Sigmoid colon (tissue), 7 donors: Measurements from ENCODE around the gene WNK2. TPM values are rescaled to one million over a fixed set of nuclear protein-coding genes. Genes with fewer than 3 reads are reported as not detected.

ENCODE experiments used
- DNase-seq: peaks from one replicate; pipeline ENCODE4 v3.0.0-alpha.2; 2019
- H3K27ac ChIP-seq, 4 donors: fragments of 200-600 bp; sonication (generic); one replicate each; pipeline ENCODE4 v1.5.1; 2016 to 2019; ENCODE audit warnings: mild to moderate bottlenecking in 1 of 4
- H3K27me3 ChIP-seq, 3 donors: fragments of 200-600 bp; sonication (generic); one replicate each; pipeline ENCODE4 v1.5.1; 2019; ENCODE audit warnings: mild to moderate bottlenecking in 1 of 3
- H3K36me3 ChIP-seq, 4 donors: fragments of 200-600 bp; sonication (generic); one replicate each; pipeline ENCODE4 v1.5.1; 2016 to 2019
- H3K4me1 ChIP-seq, 4 donors: fragments of 200-600 bp; sonication (generic); one replicate each; pipeline ENCODE4 v1.5.1; 2017 to 2019
- H3K4me3 ChIP-seq, 4 donors: fragments of 200-600 bp; sonication (generic); one replicate each; pipeline ENCODE4 v1.5.1; 2017 to 2019; ENCODE audit warnings: mild to moderate bottlenecking in 2 of 4, moderate library complexity in 1 of 4
- H3K9me3 ChIP-seq, 4 donors: fragments of 200-600 bp in 3 of 4; sonication (generic) in 3 of 4; one replicate each; pipeline versions ENCODE4 v1.5.1 to v1.6.1; 2013 to 2019
- EP300 ChIP-seq, 4 donors: sonication (generic); formaldehyde crosslinking; IDR thresholded peaks; one replicate each; pipeline ENCODE4 v1.6.1; 2017; ENCODE audit warnings: antibody characterized with exemption in 4 of 4
- POLR2A ChIP-seq, 2 donors: fragments of 450-650 bp; IDR thresholded peaks; one replicate each; pipeline ENCODE4 v1.6.1; 2016; ENCODE audit warnings: antibody characterized with exemption in 2 of 2, mild to moderate bottlenecking in 2 of 2, moderate library complexity in 2 of 2
- POLR2AphosphoS5 ChIP-seq, 4 donors: sonication (generic); formaldehyde crosslinking; IDR thresholded peaks; one replicate each; pipeline ENCODE4 v1.6.1; 2017; ENCODE audit warnings: antibody characterized with exemption in 4 of 4
- WGBS, 2 donors: extraction: QIAGEN DNeasy Blood & Tissue Kit; methylation state at CpG; one replicate each; pipeline ENCODE4 v1.1.7; 2013; 5-methylcytosine and 5-hydroxymethylcytosine counted together
- intact Hi-C: fragments of 100-400 bp; cut with DNase I; formaldehyde crosslinking; loops from one replicate; pipeline ENCODE4 v1.15.1; 2023
- polyA plus RNA-seq, 3 donors: library from polyadenylated mRNA; stranded (reverse); fragments of 200-250 nt; gene quantifications; one replicate each; pipeline ENCODE4 v1.2.3, GENCODE V29; 2013
- total RNA-seq, 4 donors: library from RNA; depleted of rRNA; stranded (reverse); fragments of >200 nt; gene quantifications; one replicate each; pipeline ENCODE4 v1.1.0, GENCODE V29; 2016
- TF ChIP-seq, protein P1 (sequence below), 4 experiments: fragments of 450-650 bp in 3 of 4; fragments of 200-600 bp in 1 of 4; IDR thresholded peaks; one replicate each; pipeline ENCODE4 v1.5.1; 2016 to 2019; ENCODE audit warnings: antibody characterized with exemption in 4 of 4, mild to moderate bottlenecking in 3 of 4, moderate library complexity in 2 of 4
- donor health status: healthy with polysubstance abuse.
- donor health status: Bipolar disorder and iron deficiency.
- donor health status: healthy.

Gene WNK2
- total and polyA plus RNA-seq, 7 donors: 12.6 to 95.8 (median 20.0) TPM

- Histone ChIP-seq H3K4me3 (no peak overlapping the region), H3K4me1 (peaks cover 0 to 30% (median 25%) of the 10 kb centered on the region in 4 donors), H3K27me3 (no peaks in the 10 kb centered on the region), H3K27ac (no peak overlapping the region), H3K36me3 (peaks cover 0 to 25% (median 11%) of the 10 kb centered on the region in 4 donors), H3K9me3 (no peaks in the 10 kb centered on the region)
- peak; percentile 36 for DNase-seq
- TF ChIP-seq EP300 (IDR thresholded peaks at IDR 0.05) (no peak), POLR2AphosphoS5 (IDR thresholded peaks at IDR 0.05) (no peak), POLR2A (IDR thresholded peaks at IDR 0.05) (no peak)
- TF ChIP-seq, protein P1, sequence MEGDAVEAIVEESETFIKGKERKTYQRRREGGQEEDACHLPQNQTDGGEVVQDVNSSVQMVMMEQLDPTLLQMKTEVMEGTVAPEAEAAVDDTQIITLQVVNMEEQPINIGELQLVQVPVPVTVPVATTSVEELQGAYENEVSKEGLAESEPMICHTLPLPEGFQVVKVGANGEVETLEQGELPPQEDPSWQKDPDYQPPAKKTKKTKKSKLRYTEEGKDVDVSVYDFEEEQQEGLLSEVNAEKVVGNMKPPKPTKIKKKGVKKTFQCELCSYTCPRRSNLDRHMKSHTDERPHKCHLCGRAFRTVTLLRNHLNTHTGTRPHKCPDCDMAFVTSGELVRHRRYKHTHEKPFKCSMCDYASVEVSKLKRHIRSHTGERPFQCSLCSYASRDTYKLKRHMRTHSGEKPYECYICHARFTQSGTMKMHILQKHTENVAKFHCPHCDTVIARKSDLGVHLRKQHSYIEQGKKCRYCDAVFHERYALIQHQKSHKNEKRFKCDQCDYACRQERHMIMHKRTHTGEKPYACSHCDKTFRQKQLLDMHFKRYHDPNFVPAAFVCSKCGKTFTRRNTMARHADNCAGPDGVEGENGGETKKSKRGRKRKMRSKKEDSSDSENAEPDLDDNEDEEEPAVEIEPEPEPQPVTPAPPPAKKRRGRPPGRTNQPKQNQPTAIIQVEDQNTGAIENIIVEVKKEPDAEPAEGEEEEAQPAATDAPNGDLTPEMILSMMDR (IDR thresholded peaks at IDR 0.05): no peak
- 90 to 94% methylated on average over 11 of the region's 11 CpGs for WGBS, 2 donors
- intact Hi-C loops: loop anchor here (1.0 kb wide), 1 partner anchor 18 kb away; no protein-coding TSS in a partner anchor
Observed at GRCh38 chr9:93303258-93303771, 119.4 kb downstream of the WNK2 start.

DNA sequence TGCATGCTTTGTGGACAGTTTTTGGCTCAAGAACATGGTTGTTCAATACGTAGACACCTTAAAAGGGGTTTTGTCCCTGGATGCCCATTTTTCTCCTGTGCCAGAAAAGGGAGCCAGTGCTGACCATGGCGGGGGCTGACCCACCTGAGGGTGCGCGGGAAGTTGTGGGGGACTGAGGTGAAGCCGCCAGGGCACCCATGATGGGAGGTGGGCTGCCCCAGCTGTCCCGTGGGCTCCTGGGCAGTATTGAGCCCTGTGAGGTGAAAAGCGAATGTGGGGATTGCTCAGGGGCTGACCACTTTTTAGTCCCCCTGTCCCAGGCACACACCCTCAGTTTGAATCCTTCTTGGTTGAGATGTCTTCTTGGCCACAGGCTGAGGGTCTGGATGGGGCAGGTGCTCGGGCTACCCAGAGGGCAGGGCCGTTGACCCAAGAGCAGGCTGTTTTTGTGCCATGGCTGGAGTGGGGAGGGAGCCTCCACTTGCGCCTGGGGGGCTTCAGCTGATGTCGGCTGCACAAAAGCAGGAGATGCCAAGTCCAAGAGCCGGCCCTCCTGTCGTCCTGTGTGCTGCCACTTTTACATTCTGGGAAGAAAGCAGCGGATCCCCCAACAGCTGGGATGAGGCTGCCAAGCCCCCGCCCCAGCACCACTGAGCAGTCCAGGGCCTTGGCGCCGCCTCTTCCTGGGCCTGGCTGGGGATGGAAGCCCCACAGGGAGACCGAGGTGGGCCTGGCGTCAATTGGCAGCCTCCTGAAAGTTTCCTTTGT is 120.1 kb downstream of the WNK2 start:
- peak; percentile 44 for DNase-seq
- intact Hi-C loops: loop anchor here (1.0 kb wide), 1 partner anchor 19 kb away; no protein-coding TSS in a partner anchor
- no peak for TF ChIP-seq POLR2AphosphoS5 (IDR thresholded peaks at IDR 0.05)
- TF ChIP-seq, protein P1 (IDR thresholded peaks at IDR 0.05): no peak
- no peak for TF ChIP-seq POLR2A (IDR thresholded peaks at IDR 0.05)
- no peak for TF ChIP-seq EP300 (IDR thresholded peaks at IDR 0.05)
- H3K9me3 ChIP-seq: no peaks in the 10 kb centered on the region
- H3K4me3 ChIP-seq: no peak overlapping the region
- H3K27me3 ChIP-seq: no peaks in the 10 kb centered on the region
- H3K36me3 ChIP-seq: peaks cover 0 to 26% (median 10%) of the 10 kb centered on the region in 4 donors
- 91 to 93% methylated on average over 19 of the region's 19 CpGs for WGBS, 2 donors
- H3K4me1 ChIP-seq: peaks cover 0 to 30% (median 25%) of the 10 kb centered on the region in 4 donors
- H3K27ac ChIP-seq: peak overlapping the region in 3 of 4 donors; percentile 59 to 76 (median 65)

GRCh38 chr9:93304574-93305496 is 120.9 kb downstream of the WNK2 start:
- 69 to 78% methylated on average over 17 of the region's 17 CpGs for WGBS, 2 donors
- H3K4me3 ChIP-seq: no peak overlapping the region
- intact Hi-C loops: loop anchor here (1.0 to 5.0 kb wide), 2 partner anchors 145 to 262 kb away; no protein-coding TSS in a partner anchor
- H3K9me3 ChIP-seq: no peaks in the 10 kb centered on the region
- H3K36me3 ChIP-seq: peaks cover 0 to 22% (median 8%) of the 10 kb centered on the region in 4 donors
- peaks cover 0 to 30% (median 25%) of the 10 kb centered on the region in 4 donors for H3K4me1 ChIP-seq
- H3K27me3 ChIP-seq: no peaks in the 10 kb centered on the region
- TF ChIP-seq, protein P1 (IDR thresholded peaks at IDR 0.05): peak; percentile 28 to 65 (median 46)
- TF ChIP-seq EP300 (IDR thresholded peaks at IDR 0.05): no peak
- H3K27ac ChIP-seq: peak overlapping the region in 3 of 4 donors; percentile 59 to 76 (median 65)
- DNase-seq: peak; percentile 81

DNA sequence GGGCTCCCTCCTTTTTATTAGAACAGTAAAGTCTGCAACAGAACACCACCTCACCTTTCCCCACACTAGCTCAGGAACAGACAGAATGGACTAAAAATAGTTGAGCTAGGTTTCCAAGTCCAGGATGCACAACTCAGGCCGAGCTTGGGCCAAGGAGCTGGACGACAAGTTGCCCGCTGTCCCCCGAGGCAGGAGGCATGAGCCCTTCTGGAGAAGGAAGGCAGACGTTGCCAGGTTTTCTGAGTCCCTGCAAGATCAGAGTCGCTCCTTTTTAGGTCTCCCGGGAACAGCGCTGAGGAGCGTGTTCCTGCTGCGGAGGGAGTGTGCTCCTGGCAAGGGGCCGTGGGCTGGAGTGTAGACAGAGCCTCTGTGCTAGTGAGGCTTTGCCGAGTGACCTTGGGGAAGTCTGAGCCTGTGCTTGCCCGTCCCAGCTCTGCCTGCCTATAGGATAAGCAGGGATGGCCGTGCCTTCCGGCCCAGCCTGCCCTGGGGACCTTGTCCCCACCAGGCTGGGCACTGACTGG is 121.6 kb downstream of the WNK2 start:
- intact Hi-C loops: loop anchor here (1.0 to 5.0 kb wide), 2 partner anchors 145 to 262 kb away; no protein-coding TSS in a partner anchor
- H3K36me3 ChIP-seq: peaks cover 0 to 18% (median 8%) of the 10 kb centered on the region in 4 donors
- H3K4me3 ChIP-seq: no peak overlapping the region
- WGBS, 2 donors: 88 to 92% methylated on average over 15 of the region's 15 CpGs
- H3K4me1 ChIP-seq: peaks cover 0 to 30% (median 25%) of the 10 kb centered on the region in 4 donors
- H3K27me3 ChIP-seq: no peaks in the 10 kb centered on the region
- TF ChIP-seq POLR2AphosphoS5 (IDR thresholded peaks at IDR 0.05) (peak in 1 of 4 donors; percentile 14), POLR2A (IDR thresholded peaks at IDR 0.05) (no peak)
- H3K27ac ChIP-seq: peak overlapping the region in 3 of 4 donors; percentile 59 to 76 (median 65)
- DNase-seq: peak; percentile 73
- no peaks in the 10 kb centered on the region for H3K9me3 ChIP-seq
